ENCODE data around the gene DDB1.
A peak's percentile ranks its signal among the peaks of the same experiment; 100 is the strongest.

The DDB1 gene

DNA sequence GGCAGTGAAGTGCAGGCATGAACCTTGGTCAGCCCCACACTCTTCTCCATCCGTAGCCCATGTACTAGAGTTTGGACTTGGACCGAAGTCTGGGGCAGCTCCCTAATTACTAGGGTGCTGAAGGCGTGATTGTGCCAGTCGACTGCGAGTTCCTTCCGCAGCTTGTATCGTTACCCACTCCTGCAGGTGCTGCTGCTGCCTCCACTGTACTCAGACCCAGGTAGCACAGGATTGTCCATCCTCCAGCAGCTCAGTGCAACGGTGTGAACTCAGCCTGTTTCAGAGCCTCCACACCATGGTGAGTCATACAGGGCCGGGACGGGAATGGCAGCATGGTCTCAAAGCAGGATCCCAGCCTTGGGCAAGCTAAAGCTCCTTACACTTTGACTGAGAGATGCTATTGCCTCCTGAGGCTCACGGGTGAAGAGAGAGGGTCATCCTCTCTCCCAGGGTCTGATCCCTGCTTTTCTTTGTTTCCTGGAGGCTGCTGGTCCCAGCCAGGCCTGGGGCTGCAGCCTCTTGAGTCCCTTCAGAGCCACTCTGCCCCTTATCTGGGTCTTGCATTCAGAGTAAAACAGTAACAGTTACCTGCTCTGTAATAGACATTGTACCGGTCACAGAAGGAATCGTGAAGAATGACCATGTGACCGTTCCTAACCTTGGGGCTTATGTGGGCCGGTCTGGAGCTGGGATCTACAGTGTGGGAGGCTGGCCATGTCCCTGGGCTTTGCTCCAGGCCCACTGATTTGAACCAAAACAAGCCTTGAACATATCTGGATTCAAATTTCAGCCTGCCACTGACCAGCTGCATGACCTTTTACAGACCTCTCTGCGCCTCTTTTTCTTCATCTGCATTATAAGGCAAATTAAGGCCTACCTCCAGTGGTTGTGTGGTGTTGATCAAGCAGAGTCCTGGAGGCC lies 1.8 kb upstream of the DDB1 start:
- DNase-seq: peak; percentile 54

DNA sequence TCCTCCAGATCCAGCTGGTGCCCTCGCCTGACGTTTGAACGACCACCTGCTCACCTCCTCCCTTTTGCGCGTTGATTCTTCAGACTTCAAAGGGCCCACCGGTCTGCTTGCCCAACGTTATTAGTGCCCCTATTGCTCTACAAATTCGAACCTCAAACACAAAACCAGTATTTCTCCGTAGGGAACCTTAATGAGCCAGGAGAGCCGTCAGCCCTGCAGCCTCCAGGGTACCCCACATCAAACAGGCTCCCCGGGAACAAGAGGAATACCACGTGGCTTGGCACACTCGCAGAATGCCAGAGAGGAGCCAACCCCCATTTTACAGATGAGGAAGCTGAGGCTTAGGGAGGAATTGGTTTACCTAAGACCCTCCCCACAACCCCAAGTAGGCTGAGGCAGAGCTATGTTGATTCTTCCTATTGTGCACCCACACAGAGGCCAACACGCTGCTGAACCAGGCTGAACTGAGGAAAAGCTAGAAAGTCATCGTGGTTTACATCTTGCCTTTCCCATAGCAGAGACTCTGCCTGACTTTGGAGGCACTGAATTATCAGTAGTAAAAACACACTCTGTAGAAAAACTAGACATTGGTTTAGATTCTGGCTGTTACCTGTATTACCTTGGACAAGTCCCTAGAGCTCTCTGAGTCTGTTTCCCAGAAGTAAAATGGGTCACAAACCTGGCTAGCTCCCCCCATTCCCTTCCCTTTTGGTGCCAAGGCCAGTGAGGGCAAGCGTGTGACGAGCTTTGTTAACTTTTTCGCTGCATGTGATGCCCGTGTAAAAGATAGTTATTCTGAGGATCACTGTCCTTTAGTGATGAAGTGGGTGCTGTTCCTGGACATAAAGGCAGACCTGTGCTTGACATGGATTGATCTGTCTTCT lies 887 bp upstream of the DDB1 start:
- no peak for DNase-seq

DNA sequence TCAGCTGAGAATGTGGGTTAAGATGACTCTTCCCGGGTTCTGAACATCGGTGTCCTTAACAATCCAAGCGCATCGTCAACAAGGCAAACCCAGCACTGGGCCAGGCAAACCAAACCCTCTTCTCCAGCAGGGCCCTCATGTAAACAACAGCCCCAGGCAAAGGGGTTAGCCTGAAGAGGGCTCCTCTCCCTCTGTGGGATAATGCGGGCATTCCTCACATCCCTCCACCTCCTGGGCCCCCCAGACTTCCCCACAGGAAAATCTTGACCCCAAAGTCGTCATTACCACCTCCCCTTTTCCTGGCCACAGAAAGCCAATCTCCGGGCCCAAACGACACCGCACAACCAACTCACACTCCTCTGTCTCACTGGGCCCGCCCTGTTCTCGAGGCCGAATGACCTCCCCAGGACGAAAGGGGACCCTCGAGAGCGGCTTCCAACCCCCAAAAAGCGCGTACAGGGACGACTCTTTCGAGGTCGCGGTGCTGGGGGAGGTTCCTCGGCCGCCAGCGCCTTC lies 566 bp downstream of the DDB1 start:
- peak; percentile 38 for DNase-seq

DNA sequence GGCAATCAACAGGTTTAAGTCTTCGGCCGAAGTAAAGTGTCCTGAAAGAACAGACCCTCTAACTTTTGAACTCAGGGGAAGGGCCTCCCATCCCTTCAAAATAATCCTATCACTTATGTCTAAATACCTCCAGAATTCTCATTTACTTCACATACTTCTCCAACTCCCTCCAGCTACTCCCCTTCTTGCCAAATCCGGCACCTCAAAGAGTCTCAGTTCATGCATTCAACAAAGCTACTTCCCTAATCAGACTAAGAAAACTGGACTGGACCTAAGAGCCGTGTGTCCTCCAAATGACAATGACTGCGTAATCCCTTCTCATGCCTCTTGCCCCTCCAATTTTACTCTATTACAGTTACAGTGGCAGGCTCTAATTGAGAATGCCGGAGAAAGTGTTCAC lies 1.3 kb downstream of the DDB1 start:
- no peak for DNase-seq

DNA sequence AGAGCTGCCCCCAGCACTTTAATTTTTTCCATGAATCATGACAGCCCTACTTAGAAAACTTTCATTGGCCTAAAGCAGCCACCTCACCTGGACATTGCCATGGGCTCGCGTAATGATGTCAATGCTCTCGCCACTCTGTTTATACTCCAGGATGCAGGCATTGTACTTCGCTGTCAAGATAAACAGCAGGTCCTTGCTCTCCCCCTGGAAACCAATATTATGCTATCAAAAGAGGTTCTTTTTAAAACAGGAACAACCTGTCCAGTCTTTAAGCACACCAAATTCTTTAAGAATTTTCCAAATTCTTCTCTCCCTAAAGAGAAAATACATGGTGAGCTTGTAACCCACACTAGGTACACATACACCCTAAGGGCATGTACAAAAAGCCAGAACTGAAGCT lies 3.0 kb downstream of the DDB1 start:
- DNase-seq: no peak

DNA sequence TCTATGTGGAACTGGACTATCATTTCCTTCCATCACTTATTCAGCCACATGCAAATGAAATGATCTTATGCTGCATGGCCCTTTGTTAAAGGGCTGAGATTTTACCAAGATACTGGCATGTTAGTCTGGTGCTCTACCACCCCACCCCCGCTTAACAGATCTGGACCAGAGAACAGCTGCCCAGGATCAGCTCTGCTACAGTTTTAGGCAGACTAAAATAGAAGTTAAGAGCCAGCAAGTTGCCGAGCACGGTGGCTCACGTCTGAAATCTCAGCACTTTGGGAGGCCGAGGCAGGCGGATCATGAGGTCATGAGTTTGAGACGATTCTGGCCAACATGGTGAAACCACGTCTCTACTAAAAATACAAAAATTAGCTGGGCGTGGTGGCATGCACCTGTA lies 4.6 kb downstream of the DDB1 start:
- DNase-seq: no peak

DNA sequence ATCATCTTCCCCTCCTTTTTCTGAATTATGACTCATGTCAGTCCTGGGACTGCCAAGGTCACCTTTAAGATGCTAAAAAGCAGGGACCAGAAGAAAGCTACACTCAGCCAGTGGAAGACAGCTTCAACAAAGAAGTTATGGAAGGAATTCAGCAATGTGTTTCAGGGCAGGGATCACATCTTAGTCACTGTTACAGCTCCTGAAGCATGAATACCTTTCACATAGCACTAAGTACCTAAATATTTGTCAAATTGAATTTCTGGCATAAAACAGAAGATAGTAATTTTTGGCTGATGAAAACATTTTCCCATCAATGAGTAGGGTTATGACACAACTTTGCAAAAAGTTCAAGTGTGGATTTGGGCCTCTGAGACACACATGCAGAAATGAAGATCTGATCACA lies 5.2 kb downstream of the DDB1 start:
- peak; percentile 35 for DNase-seq

DNA sequence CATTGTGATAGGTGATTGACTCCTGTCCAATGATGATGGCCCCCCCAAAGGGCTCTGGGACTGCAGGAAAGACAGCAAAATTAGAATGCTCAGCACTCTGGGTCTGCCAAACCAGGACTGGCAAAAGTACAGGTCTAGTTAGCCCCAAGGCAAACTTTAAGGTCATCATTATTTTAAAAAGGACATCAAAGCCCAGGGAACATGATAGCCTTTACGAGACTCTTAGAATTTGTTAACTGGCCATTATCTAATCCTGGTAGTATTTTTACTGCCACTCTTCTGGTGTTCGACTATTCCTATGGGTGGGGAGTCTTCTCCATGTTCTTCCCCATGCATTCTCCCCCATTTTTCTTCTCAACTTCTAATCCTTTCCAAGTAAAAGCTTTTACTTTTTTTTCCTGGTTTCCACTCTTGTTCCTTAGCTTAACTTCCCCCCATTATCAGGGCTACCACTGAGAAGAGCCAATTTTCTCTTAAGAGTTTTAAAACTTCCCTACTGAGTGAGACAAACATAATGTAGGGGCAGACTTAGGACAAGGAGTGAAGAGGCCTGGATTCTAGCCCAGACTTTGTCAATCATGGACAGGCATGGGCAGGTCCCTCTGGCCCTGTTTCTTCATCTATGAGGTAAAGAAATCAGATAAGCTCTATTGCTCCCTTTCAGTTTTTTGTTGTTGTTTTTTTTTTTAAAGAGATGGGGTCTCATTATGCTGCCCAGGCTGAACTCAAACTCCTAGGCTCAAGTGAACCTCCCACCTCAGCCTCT lies 7.1 kb downstream of the DDB1 start:
- no peak for DNase-seq

DNA sequence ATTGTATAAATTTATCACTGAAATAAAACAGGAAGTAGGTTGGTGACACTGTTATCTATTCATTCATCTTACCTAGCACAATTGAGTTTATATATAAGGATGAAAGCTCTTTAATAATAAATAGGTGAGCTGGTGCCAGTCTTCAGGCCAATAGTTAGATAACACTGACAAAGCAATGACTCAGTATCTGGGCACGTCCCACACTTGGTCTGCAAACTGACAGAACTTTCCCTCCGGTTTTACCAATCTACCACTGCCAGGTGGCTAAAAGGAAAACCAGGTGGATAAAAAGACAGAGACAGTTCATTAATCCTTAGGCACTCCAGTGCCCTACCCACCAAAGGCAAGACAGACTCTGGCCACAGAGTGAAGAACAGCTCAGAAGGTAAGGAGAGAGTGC lies 17.6 kb downstream of the DDB1 start:
- DNase-seq: no peak

DNA sequence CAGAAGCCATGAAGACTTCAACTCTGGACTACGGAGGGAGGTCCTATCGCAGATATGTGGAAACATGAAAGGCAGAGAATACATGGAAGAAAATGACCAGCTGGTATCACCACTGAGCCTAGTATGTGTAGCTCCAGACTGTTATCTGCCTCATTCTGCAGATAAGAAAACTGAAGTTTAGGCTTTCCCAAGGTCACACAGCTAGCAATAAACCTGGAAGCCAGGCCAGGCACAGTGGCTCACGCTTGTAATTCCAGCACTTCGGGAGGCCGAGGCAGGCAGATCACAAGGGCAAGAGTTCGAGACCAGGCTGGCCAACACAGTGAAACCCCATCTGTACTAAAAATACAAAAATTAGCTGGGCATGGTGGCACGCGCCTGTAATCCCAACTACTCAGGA lies 22.2 kb downstream of the DDB1 start:
- DNase-seq: no peak

DNA sequence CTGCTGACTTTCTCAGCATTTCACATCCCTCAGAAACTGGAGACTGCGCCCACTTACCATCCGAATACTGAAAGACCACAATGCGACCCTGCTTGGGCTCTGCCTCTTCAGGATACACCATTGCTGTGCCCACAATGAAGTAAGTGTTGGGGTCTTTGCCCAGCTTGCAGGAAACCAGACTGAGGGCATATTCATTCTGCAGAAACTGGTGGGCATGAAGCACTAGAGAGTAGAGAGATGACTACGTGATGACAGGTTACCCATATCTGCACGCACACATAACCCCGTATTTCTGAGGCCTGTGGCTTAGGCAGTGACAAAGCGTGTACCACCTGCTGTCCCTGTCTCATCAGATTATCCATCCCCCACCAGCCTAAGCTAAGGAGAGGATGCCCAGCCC lies 23.2 kb downstream of the DDB1 start:
- no peak for DNase-seq

DNA sequence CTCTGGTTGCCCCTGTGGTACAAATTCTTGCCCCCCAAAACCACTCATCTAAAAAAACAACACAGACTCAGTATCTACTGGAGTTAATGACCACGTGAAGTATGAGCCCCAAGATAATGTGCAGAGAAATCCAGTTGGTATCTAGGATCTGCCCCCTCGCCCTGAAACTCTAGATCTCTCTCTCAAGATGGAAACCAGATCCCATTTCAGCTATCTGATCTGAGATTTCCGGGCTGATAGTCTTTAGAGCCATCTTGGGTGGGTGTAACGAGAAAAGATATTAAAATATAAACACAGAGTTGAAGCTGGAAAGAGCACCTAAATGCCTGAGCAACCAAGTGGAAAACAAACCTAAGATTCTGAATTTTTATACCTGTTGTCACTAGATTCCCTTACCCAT lies 23.8 kb downstream of the DDB1 start:
- DNase-seq: no peak

DNA sequence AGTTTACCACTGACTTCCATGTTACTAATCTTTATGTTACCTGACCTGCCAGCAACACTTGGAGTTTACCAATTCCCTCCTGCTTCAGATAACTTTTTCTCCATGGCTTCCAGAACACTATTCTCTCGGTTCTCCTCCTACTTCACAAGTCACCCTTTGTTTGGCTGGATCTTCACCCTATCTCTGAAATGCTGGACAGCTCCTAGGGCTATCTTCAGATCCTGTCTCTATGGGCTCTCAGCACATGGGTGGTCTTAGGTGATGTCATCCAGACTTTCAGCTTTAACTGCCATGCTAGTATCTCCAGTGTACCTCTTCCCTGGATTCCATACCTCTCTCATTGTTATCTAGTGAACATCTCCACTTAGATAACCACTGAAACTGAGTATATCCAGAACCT lies 25.6 kb downstream of the DDB1 start:
- DNase-seq: no peak

DNA sequence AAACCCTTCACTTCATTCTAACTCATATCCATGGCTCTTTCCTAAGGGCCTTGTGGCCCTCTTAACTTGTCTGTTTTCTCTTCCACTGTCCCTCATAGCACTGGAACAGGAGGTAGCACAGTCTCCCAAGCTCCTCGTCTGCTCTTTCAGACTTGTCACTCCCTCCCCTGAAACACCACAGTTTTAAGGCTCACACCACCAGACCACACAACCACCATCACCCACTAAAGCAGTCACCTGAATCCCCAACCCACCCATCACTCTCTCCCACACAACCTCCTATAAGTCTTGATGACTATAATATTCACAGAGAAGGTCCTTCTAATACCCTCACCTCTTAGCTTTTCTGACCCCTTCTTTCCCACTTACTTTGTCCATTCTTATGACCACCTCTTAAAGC lies 26.7 kb downstream of the DDB1 start:
- DNase-seq: no peak

DNA sequence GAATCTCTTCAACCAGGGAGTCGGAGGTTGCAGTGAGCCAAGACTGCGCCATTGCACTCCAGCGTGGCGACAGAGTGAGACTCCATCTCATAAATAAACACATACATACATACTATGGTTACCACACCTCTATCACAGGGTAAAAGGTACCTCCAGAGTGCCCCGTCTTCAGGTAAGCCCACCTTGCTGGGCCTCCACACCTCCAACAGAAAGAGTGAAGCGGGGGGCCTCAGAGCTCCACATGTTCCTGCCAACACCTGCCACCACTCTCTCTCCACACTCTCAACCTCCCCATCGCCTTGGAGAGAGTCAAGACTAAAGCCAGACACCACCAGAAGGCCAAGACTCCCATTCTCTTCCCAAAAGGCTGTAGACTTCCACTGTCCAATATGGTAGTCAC lies 27.5 kb downstream of the DDB1 start:
- DNase-seq: no peak

DNA sequence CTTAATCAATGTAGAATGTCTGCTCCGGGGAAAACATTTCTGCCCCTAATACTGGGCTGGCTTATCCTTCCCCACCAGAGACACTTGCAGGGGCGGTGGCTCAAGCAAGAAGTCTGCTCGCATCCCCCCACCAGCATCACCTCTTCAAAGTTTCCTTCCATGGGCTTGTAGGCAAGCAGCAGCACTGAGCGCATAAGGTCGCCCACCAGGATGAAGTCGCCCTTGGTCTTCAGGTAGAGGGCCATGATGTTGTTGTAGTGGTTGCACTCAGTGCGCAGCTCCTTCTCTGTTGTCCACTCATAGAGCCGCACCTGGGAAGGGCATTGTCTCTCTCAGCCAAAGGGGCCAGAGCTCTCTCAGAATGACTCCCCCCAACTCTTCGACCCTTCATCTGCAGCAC lies 29.2 kb downstream of the DDB1 start:
- no peak for DNase-seq

DNA sequence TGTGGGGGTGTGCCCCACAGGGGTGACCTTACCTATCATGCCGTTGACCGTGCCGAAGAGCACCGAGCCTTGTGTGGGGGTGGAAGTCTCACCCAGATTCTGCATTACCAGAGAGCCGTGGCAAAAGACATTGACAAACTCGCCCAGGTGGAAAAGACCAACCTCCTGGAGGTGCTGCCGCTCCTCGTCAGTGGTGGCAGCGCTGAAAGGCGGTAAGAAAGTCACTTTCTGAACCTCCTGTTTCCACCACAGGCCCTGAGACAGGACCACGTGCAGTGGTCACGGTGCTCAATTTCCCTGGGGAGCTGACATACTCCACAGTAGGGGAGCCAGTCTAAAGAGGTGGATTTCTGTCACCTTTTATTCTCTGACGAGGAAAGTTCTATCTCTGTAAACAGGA lies 30.4 kb downstream of the DDB1 start:
- no peak for DNase-seq

DNA sequence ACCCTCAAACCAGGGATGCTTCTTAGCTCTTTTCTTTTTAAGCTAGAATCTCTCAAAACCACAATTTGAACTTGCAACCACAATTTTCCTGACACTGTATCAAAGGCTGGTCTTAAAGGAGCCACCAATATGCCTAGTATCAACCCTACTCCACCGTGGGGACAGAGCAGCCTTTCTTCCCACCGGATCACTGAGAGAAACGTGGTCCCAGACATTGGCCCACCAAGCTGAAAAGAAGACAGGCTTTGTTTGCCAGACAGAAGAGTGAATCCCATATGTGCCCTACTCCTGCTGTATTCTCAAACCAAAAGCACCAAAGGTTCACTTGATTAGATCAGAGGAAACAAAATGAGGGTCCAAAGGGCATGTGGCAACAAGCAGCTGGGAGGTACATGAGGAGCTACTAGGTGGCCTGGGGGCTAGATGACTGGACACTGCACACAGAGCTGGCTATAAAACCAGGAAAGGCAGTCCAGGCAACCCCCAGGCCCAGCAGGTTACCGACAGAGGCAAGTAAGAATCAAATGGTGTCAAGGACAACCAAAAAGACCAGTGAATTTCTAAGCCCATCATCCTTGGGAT lies 34.2 kb downstream of the DDB1 start:
- DNase-seq: no peak

DNA sequence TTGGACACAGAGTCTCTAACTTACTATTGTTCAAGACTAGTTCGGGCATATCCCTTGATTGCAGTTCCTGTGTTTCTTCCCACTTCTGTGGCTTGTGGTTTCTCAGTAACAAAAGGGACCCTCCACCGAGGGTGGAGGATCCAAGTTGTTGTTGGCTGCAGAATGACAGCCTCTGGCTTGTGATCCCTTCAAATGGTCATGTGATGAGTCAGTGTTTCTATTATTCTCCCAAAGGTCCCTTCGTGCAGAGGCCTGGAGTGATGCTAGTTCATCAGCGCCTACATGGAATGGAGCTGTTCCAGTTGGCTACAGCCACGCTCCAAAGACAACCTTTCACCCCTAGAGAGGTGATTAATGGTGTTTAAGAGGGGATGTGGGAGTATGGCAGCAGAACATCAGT lies 35.2 kb downstream of the DDB1 start:
- peak; percentile 93 for DNase-seq

DNA sequence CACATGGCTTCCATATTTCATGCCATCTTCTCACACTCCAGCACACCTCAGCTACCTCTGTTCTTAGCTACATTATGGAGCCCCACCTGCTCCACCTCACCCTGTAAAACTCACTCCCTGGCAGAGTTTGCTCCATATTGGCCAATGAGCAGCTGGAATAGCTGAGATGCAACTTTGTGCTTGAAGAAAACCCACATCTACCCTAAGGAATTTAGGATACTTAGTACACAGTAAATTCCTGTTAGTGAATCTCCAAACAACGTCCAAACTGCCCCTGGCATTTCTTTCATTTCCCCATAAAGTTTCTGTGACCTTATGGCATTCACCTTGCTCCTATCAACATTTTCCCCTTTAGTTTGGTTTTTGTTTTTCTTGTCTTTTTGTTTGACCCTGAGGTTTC lies 35.6 kb downstream of the DDB1 start:
- no peak for DNase-seq

DNA sequence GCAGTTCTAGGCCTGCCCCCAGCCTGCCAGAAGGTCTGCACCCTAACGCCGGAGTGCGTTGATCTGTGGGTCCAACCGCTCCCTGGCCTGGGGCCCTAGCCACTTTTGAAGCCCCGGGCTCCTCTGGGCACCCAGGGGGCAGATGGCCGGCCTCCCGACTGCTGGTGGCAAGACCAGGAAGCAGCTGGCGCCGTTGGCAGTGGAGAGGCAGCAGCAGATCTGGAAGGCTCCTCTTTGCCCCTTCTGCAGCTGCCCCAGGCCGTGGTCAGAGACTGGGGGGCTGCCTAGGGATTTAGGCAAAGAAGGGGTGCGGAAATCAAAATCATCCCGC lies 37.3 kb downstream of the DDB1 start:
- no peak for DNase-seq

DNA sequence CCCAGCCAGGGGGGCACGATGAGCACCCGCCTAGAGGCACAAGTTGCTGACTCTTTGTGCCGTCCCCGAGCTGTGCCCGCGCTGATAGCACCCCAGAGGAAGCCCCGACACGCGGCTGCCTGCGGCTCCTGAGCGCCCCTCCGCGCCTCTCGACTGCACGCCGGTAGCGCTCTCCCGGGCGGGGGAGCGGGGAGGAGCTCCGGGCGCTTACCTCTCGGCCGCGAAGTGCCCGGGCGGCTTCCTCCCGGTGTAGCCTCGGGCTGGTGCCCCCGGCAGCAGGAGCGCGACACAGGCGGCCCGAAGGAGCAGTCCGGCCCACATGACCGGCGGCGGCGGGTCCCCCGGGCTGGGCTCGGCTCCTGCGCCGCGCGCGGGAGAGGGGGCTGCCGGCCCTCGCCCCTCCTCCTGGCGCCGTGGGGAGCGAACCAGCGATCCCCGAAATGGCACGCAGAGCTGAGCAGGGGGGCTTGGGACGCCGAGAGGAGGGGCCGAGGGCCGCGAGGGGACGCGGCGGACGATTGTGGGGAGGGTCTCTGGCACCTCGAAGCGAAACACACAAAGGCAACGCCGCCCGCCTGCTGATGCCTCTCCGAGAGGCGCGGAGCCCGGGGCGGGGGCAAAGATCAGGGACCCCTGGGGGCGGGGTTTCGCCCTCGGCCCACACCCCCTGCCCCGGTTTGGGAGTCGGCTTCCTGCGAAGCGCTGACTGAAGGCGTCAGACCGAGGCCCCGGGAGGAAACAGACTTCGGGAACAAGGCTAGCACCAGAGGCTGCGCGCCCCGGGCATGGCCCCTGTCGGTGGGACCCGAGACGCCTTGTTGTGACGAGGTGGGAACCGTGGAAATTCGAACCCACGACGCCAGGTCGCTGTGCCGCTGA lies 37.9 kb downstream of the DDB1 start, which contains the start of gene VWCE:
Gene VWCE, minus strand, starts transcription at position 600 of the 879 bp plus-strand sequence. Its CDS starts 279 bp downstream, at position 321.
- peak; percentile 61 for DNase-seq
